Breast epithelium (tissue), 4 donors: Measurements from ENCODE around the gene BICC1. TPM values are rescaled to one million over a fixed set of nuclear protein-coding genes. Genes with fewer than 3 reads are reported as not detected.

Source experiments
- DNase-seq, 2 donors: peaks; one replicate each; pipeline ENCODE4 v3.0.0-alpha.2; 2019; ENCODE audit warnings: low spot score in 2 of 2
- H3K27ac ChIP-seq, 2 donors: fragments of 200-600 bp; sonication (generic) in 1 of 2; one replicate each; pipeline ENCODE4 v1.5.1; 2016 to 2019; ENCODE audit warnings: mild to moderate bottlenecking in 1 of 2
- H3K27me3 ChIP-seq, 2 donors: fragments of 200-600 bp; sonication (generic) in 1 of 2; one replicate each; pipeline versions ENCODE4 v1.5.1 to v1.6.0; 2017 to 2019; ENCODE audit warnings: control low read depth in 1 of 2, mild to moderate bottlenecking in 1 of 2
- H3K36me3 ChIP-seq: fragments of 200-600 bp; one replicate; pipeline ENCODE4 v1.5.1; 2019
- H3K4me1 ChIP-seq, 2 donors: fragments of 200-600 bp; sonication (generic); one replicate each; pipeline ENCODE4 v1.5.1; 2016 to 2019; ENCODE audit warnings: control low read depth in 1 of 2
- H3K4me3 ChIP-seq, 3 donors: fragments of 200-600 bp; sonication (generic); 1 replicate in 2 of 3; 2 replicates in 1 of 3; pipeline ENCODE4 v1.5.1; 2016 to 2019; ENCODE audit warnings: mild to moderate bottlenecking in 3 of 3, moderate library complexity in 2 of 3
- H3K9me3 ChIP-seq, 2 donors: fragments of 200-600 bp; sonication (generic) in 1 of 2; one replicate each; pipeline ENCODE4 v1.5.1; 2016 to 2019; ENCODE audit warnings: control low read depth in 1 of 2
- POLR2A ChIP-seq: fragments of 450-650 bp; IDR thresholded peaks from one replicate; pipeline ENCODE4 v1.6.1; 2016; ENCODE audit warnings: antibody characterized with exemption, mild to moderate bottlenecking, moderate library complexity
- POLR2AphosphoS5 ChIP-seq, 3 donors: sonication (generic); formaldehyde crosslinking; IDR thresholded peaks; one replicate each; pipeline ENCODE4 v1.6.1; 2017; ENCODE audit warnings: antibody characterized with exemption in 3 of 3
- intact Hi-C: fragments of 100-400 bp; cut with DNase I; formaldehyde crosslinking; loops from one replicate; pipeline ENCODE4 v1.15.1; 2023; ENCODE audit warnings: low total_unique reads
- total RNA-seq, 3 donors: library from RNA; depleted of rRNA; stranded (reverse); fragments of >200 nt; gene quantifications; one replicate each; pipeline ENCODE4 v1.1.0, GENCODE V29; 2016
- TF ChIP-seq, protein P1 (sequence below), 3 donors: fragments of 450-650 bp; IDR thresholded peaks; one replicate each; pipeline ENCODE4 v1.5.1; 2016 to 2017; ENCODE audit warnings: antibody characterized with exemption in 3 of 3, mild to moderate bottlenecking in 3 of 3, moderate library complexity in 3 of 3

Gene BICC1
- total RNA-seq, 3 donors from 2014 or later, result 24.3 to 35.5 (median 26.2) TPM

- no peak for TF ChIP-seq POLR2AphosphoS5 (IDR thresholded peaks at IDR 0.05)
- TF ChIP-seq, protein P1, sequence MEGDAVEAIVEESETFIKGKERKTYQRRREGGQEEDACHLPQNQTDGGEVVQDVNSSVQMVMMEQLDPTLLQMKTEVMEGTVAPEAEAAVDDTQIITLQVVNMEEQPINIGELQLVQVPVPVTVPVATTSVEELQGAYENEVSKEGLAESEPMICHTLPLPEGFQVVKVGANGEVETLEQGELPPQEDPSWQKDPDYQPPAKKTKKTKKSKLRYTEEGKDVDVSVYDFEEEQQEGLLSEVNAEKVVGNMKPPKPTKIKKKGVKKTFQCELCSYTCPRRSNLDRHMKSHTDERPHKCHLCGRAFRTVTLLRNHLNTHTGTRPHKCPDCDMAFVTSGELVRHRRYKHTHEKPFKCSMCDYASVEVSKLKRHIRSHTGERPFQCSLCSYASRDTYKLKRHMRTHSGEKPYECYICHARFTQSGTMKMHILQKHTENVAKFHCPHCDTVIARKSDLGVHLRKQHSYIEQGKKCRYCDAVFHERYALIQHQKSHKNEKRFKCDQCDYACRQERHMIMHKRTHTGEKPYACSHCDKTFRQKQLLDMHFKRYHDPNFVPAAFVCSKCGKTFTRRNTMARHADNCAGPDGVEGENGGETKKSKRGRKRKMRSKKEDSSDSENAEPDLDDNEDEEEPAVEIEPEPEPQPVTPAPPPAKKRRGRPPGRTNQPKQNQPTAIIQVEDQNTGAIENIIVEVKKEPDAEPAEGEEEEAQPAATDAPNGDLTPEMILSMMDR (IDR thresholded peaks at IDR 0.05), result no peak
- TF ChIP-seq POLR2A, result no peak
- Histone ChIP-seq H3K27ac (no peak overlapping the region), H3K36me3 (no peaks in the 10 kb centered on the region), H3K9me3 (peaks cover 0 to 1% of the 10 kb centered on the region in 2 donors), H3K4me3 (no peak overlapping the region), H3K27me3 (no peaks in the 10 kb centered on the region), H3K4me1 (no peaks in the 10 kb centered on the region)
- no peak for DNase-seq
- intact Hi-C loops, result no loop called here
Measured at GRCh38 chr10:58529077-58529728, 16.5 kb downstream of the BICC1 start.

DNA sequence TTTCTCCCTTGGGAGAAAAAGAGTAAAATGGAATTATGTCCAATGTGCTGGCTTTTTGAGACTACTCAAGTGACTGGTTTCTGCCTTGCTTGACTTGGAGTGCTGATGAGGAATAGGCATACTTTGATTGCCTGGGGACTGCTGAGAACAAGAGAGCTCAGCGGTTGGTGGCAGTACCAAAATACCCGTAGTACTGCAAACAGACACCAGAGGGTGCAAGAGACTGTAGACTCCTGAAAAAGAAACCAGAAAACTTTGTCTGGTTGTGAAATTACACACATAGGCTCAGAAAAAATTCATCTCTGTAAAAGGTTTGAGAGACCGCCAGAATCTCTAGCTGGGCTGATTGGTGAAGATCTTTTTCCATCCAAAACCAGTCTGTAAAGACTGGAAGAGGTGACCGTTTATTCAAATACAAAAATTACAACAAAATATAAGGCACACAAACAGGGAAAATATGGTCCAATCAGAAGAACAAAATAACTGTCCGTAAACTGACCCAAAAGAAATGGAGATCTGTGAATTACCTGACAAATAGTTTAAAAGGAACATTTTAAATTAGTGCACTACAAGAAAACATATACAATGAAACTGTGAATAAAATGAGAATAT lies 18.5 kb downstream of the BICC1 start:
- Histone ChIP-seq H3K27me3 (no peaks in the 10 kb centered on the region), H3K27ac (no peak overlapping the region), H3K4me1 (no peaks in the 10 kb centered on the region), H3K4me3 (no peak overlapping the region), H3K9me3 (peaks cover 0 to 14% of the 10 kb centered on the region in 2 donors), H3K36me3 (no peaks in the 10 kb centered on the region)
- intact Hi-C loops, result no loop called here
- TF ChIP-seq POLR2AphosphoS5 (IDR thresholded peaks at IDR 0.05) (no peak), POLR2A (no peak)
- TF ChIP-seq, protein P1 (IDR thresholded peaks at IDR 0.05), result peak in 2 of 3 donors; percentile 32 to 38
- no peak for DNase-seq

- Histone ChIP-seq H3K36me3 (no peaks in the 10 kb centered on the region), H3K27ac (no peak overlapping the region), H3K4me3 (no peak overlapping the region), H3K9me3 (peaks cover 0 to 20% of the 10 kb centered on the region in 2 donors), H3K4me1 (no peaks in the 10 kb centered on the region), H3K27me3 (no peaks in the 10 kb centered on the region)
- intact Hi-C loops, result no loop called here
- DNase-seq, result no peak
- TF ChIP-seq, protein P1 (IDR thresholded peaks at IDR 0.05), result no peak
- TF ChIP-seq POLR2A (no peak), POLR2AphosphoS5 (IDR thresholded peaks at IDR 0.05) (no peak)
Measured at GRCh38 chr10:58535311-58535710, 22.6 kb downstream of the BICC1 start.

- no peak overlapping the region for H3K4me3 ChIP-seq
- intact Hi-C loops, result no loop called here
- H3K27ac ChIP-seq, result no peak overlapping the region
- no peak for DNase-seq
- no peaks in the 10 kb centered on the region for H3K27me3 ChIP-seq
- no peaks in the 10 kb centered on the region for H3K4me1 ChIP-seq
- TF ChIP-seq POLR2AphosphoS5 (IDR thresholded peaks at IDR 0.05), result no peak
- TF ChIP-seq, protein P1 (IDR thresholded peaks at IDR 0.05), result no peak
- TF ChIP-seq POLR2A, result no peak
- no peaks in the 10 kb centered on the region for H3K36me3 ChIP-seq
- H3K9me3 ChIP-seq, result peaks cover 0 to under 1% of the 10 kb centered on the region in 2 donors
Measured at GRCh38 chr10:58543141-58543540, 30.5 kb downstream of the BICC1 start.

GRCh38 chr10:58544135-58544534 lies 31.5 kb downstream of the BICC1 start:
- H3K9me3 ChIP-seq, result no peaks in the 10 kb centered on the region
- H3K4me3 ChIP-seq, result no peak overlapping the region
- H3K36me3 ChIP-seq, result no peaks in the 10 kb centered on the region
- no peak for DNase-seq
- intact Hi-C loops, result no loop called here
- H3K27ac ChIP-seq, result peak overlapping the region in 1 of 2 donors; percentile 10
- H3K4me1 ChIP-seq, result no peaks in the 10 kb centered on the region
- H3K27me3 ChIP-seq, result no peaks in the 10 kb centered on the region
- TF ChIP-seq POLR2AphosphoS5 (IDR thresholded peaks at IDR 0.05) (no peak), POLR2A (no peak)
- TF ChIP-seq, protein P1 (IDR thresholded peaks at IDR 0.05), result no peak
